ENCODE data around the gene SLC25A34.

Gene SLC25A34

GRCh38 chr1:15777909-15778707, 42.0 kb downstream of the SLC25A34 start:
- DNase-seq, result no peak

GRCh38 chr1:15785683-15786082, 49.6 kb downstream of the SLC25A34 start:
- DNase-seq, result no peak

- no peak for DNase-seq
Observed at GRCh38 chr1:15786581-15786980, 50.5 kb downstream of the SLC25A34 start.

GRCh38 chr1:15788624-15789301, 52.7 kb downstream of the SLC25A34 start:
- no peak for DNase-seq

Data from activated gamma-delta T cell (primary cell).